MM.1S (cell line): ENCODE data around the gene SGMS1.

Source experiments
- DNase-seq: peaks from one replicate; pipeline ENCODE4 v3.0.0-alpha.2; 2015
- H2AFZ ChIP-seq: fragments of 300-600 bp; sonication (generic); 2 replicates; pipeline ENCODE4 v1.6.0; 2016; ENCODE audit warnings: antibody characterized with exemption, low read length
- H3F3A ChIP-seq: fragments of 300-600 bp; sonication (generic); 2 replicates; pipeline ENCODE4 v1.6.1; 2016; ENCODE audit warnings: mild to moderate bottlenecking, antibody characterized with exemption, low read length, moderate library complexity, mixed read lengths; ENCODE audit not compliant: insufficient read depth
- H3K27ac ChIP-seq: fragments of 300-600 bp; sonication (generic); 2 replicates; pipeline ENCODE4 v1.5.1; 2016; ENCODE audit warnings: mild to moderate bottlenecking, low read length
- H3K27me3 ChIP-seq: fragments of 300-600 bp; sonication (generic); replicated peaks from 2 replicates; pipeline ENCODE4 v1.6.0; 2016; ENCODE audit warnings: low read length; ENCODE audit not compliant: insufficient read depth
- H3K36me3 ChIP-seq: fragments of 300-600 bp; sonication (generic); replicated peaks from 2 replicates; pipeline ENCODE4 v1.6.1; 2016; ENCODE audit warnings: mild to moderate bottlenecking, low read length, mixed read lengths; ENCODE audit not compliant: insufficient read depth
- H3K4me1 ChIP-seq: fragments of 300-600 bp; sonication (generic); 2 replicates; pipeline ENCODE4 v1.6.1; 2016; ENCODE audit warnings: low read length, mixed read lengths
- H3K4me2 ChIP-seq: fragments of 300-600 bp; sonication (generic); 2 replicates; pipeline ENCODE4 v1.6.0; 2016; ENCODE audit warnings: low read depth, low read length
- H3K4me3 ChIP-seq: fragments of 300-600 bp; sonication (generic); 2 replicates; pipeline ENCODE4 v1.5.1; 2016; ENCODE audit warnings: low read length, mixed read lengths
- H3K79me2 ChIP-seq: fragments of 300-600 bp; sonication (generic); 2 replicates; pipeline ENCODE4 v1.6.1; 2016; ENCODE audit warnings: mixed run types, low read length, mixed read lengths
- H3K9ac ChIP-seq: fragments of 300-600 bp; sonication (generic); 2 replicates; pipeline ENCODE4 v1.6.1; 2016; ENCODE audit warnings: low read length, mixed read lengths
- H3K9me2 ChIP-seq: fragments of 300-600 bp; sonication (generic); replicated peaks from 2 replicates; pipeline ENCODE4 v1.6.1; 2016; ENCODE audit warnings: mild to moderate bottlenecking, low read length, mixed read lengths; ENCODE audit not compliant: insufficient read depth
- H3K9me3 ChIP-seq: fragments of 300-600 bp; sonication (generic); replicated peaks from 2 replicates; pipeline ENCODE4 v1.6.1; 2016; ENCODE audit warnings: mild to moderate bottlenecking, low read length, mixed read lengths; ENCODE audit not compliant: insufficient read depth
- H4K20me1 ChIP-seq: fragments of 300-600 bp; sonication (generic); 2 replicates; pipeline ENCODE4 v1.6.1; 2016; ENCODE audit warnings: mild to moderate bottlenecking, low read length, moderate library complexity, mixed read lengths; ENCODE audit not compliant: insufficient read depth
- EZH2 ChIP-seq: fragments of 300-600 bp; sonication (generic); optimal IDR thresholded peaks from 2 replicates; pipeline ENCODE3; 2017; ENCODE audit warnings: low read depth, mild to moderate bottlenecking, antibody characterized with exemption, low read length, mixed read lengths
- EZH2phosphoT487 ChIP-seq: fragments of 300-600 bp; sonication (generic); IDR thresholded peaks from 2 replicates; pipeline ENCODE4 v1.6.1; 2018; ENCODE audit warnings: antibody characterized with exemption, low read length
- TF ChIP-seq, protein P1 (sequence below): fragments of 300-600 bp; sonication (generic); IDR thresholded peaks from 2 replicates; pipeline ENCODE4 v1.5.1; 2016; ENCODE audit warnings: antibody characterized with exemption, low read length, mixed read lengths

The SGMS1 gene

GRCh38 chr10:50624413-50624865, 683 bp upstream of the SGMS1 start:
- Histone ChIP-seq H3K9ac (peak overlapping the region; percentile 96), H3K79me2 (peaks cover 33% of the 10 kb centered on the region), H3K27ac (peak overlapping the region; percentile 99), H3F3A (peaks cover 53% of the 10 kb centered on the region), H2AFZ (peak overlapping the region; percentile 95), H3K9me2 (no peaks in the 10 kb centered on the region), H4K20me1 (no peaks in the 10 kb centered on the region), H3K4me3 (peak overlapping the region; percentile 96), H3K4me2 (peak overlapping the region; percentile 88), H3K9me3 (no peaks in the 10 kb centered on the region), H3K4me1 (peaks cover 17% of the 10 kb centered on the region), H3K36me3 (no peaks in the 10 kb centered on the region), H3K27me3 (no peaks in the 10 kb centered on the region)
- DNase-seq: peak; percentile 97
- TF ChIP-seq EZH2phosphoT487 (no peak), EZH2 (no peak)
- TF ChIP-seq, protein P1, sequence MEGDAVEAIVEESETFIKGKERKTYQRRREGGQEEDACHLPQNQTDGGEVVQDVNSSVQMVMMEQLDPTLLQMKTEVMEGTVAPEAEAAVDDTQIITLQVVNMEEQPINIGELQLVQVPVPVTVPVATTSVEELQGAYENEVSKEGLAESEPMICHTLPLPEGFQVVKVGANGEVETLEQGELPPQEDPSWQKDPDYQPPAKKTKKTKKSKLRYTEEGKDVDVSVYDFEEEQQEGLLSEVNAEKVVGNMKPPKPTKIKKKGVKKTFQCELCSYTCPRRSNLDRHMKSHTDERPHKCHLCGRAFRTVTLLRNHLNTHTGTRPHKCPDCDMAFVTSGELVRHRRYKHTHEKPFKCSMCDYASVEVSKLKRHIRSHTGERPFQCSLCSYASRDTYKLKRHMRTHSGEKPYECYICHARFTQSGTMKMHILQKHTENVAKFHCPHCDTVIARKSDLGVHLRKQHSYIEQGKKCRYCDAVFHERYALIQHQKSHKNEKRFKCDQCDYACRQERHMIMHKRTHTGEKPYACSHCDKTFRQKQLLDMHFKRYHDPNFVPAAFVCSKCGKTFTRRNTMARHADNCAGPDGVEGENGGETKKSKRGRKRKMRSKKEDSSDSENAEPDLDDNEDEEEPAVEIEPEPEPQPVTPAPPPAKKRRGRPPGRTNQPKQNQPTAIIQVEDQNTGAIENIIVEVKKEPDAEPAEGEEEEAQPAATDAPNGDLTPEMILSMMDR: no peak

- peaks cover 50% of the 10 kb centered on the region for H3F3A ChIP-seq
- H4K20me1 ChIP-seq: no peaks in the 10 kb centered on the region
- DNase-seq: peak; percentile 52
- peak overlapping the region; percentile 84 for H2AFZ ChIP-seq
- peak overlapping the region; percentile 96 for H3K9ac ChIP-seq
- no peaks in the 10 kb centered on the region for H3K9me2 ChIP-seq
- no peaks in the 10 kb centered on the region for H3K9me3 ChIP-seq
- TF ChIP-seq EZH2phosphoT487 (no peak), EZH2 (no peak)
- TF ChIP-seq, protein P1: no peak
- H3K4me2 ChIP-seq: peak overlapping the region; percentile 86
- peak overlapping the region; percentile 99 for H3K27ac ChIP-seq
- H3K27me3 ChIP-seq: no peaks in the 10 kb centered on the region
- H3K4me1 ChIP-seq: peaks cover 17% of the 10 kb centered on the region
- peaks cover 47% of the 10 kb centered on the region for H3K79me2 ChIP-seq
- H3K36me3 ChIP-seq: no peaks in the 10 kb centered on the region
- H3K4me3 ChIP-seq: peak overlapping the region; percentile 96
Measured at GRCh38 chr10:50622706-50623662, 772 bp downstream of the SGMS1 start.

DNA sequence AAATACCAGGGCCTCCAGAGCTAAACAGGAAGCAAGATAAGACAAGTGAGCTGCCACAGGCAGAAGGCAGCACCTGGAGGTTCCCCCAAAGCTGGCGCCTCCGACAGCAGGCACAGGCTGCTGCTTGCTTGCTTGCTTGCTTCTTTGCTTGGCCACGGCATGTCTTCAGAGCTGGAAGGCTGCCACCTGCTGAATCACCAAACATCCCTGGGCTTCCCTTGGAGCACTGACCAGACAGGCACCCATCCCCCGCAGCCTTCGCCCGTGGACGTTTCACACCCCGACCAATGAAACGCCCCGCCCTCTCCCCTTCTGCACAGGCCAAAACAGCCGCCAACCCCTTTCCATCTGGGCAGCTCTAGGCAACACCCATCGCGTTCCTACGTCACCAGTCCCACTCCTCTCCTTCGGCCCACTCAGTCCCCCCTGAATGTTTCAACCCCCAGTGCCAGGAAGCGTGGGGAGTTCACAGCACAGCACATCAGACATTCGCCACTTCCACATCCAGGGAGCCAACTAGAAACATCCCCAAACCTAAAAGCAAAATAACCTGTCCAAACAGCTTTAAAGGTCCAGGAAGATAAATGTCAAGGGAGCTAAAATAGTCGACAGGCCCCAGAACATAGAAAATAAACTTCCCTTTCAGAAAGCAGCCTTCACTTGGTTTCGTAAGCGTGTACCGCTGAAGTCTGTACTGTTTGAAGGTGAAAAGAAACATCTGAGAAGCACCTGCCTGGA, 1.6 kb downstream of the SGMS1 start:
- TF ChIP-seq, protein P1: peak; percentile 26
- TF ChIP-seq EZH2phosphoT487 (no peak), EZH2 (no peak)
- Histone ChIP-seq H3F3A (peaks cover 50% of the 10 kb centered on the region), H3K27ac (peak overlapping the region; percentile 99), H3K4me2 (peak overlapping the region; percentile 86), H3K4me3 (peak overlapping the region; percentile 96), H3K36me3 (no peaks in the 10 kb centered on the region), H3K79me2 (peaks cover 56% of the 10 kb centered on the region), H3K27me3 (no peaks in the 10 kb centered on the region), H2AFZ (peak overlapping the region; percentile 84), H4K20me1 (no peaks in the 10 kb centered on the region), H3K4me1 (peaks cover 17% of the 10 kb centered on the region), H3K9me3 (no peaks in the 10 kb centered on the region), H3K9ac (peak overlapping the region; percentile 96), H3K9me2 (no peaks in the 10 kb centered on the region)
- DNase-seq: peak; percentile 88
